HG03025 (cell line): ENCODE results near the gene CAMK2D.
"Not testable (repeated sequence)": the region's sequence is repeated elsewhere in the genome, so short reads cannot be mapped to it uniquely, and the experiment has no call there.

Experiments used
- ATAC-seq: cut with Tn5 transposase; IDR thresholded peaks from one replicate; pipeline ENCODE4 v1.9.1; 2021; ENCODE audit warnings: mild to moderate bottlenecking, moderate library complexity; ENCODE audit not compliant: unreplicated experiment, low FRiP score

The CAMK2D gene

DNA sequence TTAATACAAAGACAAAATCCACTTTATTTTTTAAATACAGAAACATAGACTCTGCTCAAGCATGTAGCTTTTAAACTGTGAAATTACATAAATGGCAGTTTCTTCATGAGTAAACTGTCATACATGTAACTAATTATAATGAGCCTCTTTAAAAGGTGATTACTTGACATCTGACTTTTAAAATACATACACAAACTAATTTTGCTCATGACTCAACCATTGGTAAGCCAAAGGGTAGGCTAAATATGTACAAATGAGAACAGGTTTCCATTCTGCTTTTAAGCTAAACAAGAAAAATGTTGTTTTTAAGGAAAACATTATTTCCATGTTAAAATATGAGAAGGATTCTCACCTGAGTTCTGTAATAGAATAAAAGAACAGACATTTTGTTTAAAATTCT is 27.9 kb downstream of the CAMK2D start:
- no peak for ATAC-seq

DNA sequence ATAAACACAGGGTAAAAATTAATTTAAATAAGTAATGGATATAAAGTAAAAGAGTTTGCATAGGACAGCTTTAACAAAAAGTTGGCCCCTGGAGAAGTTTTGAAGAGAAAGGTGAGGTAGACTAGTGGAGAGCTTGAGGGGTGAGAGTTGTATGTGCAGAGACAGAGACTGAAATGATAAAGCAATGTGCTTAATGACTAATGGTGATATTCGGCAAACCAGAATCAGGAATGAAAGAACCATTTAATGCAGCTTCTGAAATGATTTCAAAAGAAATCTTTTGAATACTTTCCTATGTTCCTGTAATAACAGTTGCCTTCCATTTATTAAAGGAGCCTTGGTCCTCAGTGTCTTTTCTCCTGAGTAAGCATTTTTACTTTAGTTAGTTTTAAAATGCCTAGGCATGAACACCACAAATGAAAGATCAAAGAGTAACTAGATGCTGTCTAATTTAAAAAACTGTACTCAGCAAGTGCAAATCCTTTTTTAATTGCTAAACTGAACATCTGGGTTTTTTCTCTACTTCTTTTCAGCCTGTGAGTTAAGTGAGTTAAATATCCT is 28.5 kb downstream of the CAMK2D start:
- ATAC-seq: no peak

DNA sequence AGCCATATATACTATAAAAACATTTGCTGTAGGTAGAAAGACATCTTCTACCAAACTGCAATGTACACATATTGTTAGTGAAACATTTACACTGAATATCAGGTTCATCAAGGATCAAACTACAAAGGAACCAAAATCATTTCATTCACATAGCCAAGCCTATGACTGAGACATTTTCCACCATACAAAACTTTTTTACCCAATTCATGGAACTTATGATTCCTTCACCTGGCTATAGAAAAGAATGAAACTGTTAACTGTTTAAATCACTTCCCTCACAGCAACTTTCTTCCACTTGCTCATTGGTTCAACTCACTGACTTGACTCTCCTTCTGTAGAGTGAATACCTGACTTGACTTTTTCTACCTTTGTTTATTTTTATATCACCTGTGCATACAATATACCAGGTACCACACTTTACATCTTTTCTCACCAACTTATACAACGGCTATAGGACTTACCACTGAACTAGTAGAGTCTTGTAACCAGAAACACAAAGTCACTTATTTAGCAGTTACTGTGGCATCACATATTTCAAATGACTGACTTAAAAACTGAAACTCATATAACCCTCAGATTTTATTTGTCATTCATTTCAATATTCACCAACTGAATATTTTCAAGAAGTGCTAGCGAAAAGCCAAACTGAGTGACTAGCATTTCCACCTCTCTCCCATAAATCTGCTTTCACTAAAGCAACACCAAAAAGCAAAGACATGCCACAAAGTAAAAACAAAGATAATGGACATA is 30.9 kb downstream of the CAMK2D start:
- ATAC-seq: no peak

DNA sequence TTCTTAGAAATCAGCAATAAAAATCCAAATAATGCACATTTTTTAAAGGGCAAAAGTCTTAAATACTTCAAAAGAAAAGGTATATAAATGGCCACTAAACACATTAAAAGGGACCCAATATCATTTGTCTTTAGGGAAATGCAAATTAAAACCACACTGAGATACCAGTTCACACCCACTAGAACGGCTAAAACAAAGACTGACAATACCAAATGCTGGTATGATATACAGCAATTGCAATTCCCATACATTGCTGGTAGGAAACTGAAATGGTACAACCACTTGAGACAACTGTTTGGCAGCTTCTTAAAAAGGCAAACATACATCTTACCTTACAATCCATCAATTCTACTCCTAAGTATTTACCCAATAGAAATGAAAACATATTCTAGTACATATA is 33.7 kb downstream of the CAMK2D start:
- no peak for ATAC-seq

DNA sequence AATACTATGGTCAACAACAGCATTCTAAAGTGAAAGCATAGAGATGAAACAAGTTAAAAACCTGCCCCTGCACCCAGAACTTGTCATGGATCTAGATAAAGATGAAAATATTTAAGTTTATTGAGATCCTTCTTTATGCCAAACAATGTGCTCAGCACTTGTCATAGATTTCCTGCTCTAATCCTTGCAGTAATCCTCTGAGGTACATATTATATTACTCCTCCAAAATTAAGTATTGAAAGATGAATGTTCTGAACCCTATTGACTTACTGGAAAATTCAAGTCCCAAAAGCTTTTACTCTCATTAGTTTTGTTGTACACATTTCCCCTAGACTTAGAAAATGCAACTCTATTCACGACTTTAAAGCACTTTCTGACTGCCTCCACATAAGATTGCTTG is 35.6 kb downstream of the CAMK2D start:
- no peak for ATAC-seq

DNA sequence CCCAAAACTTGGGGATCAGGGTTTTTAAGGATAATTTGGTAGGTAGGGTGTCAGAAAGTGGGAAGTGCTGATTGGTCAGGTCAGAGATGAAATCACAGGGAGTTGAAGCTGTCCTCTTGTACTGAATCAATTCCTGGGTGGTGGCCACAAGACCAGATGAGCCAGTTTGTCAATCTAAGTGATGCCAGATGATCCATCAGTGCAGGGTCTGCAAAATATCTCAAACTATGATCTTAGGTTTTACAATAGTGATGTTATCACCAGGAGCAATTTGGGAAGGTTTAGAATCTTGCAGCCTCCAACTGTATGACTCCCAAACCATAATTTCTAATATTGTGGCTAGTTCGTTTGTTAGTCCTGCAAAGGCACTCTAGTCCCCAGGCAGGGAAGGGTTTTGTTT is 43.3 kb downstream of the CAMK2D start:
- ATAC-seq: no peak

DNA sequence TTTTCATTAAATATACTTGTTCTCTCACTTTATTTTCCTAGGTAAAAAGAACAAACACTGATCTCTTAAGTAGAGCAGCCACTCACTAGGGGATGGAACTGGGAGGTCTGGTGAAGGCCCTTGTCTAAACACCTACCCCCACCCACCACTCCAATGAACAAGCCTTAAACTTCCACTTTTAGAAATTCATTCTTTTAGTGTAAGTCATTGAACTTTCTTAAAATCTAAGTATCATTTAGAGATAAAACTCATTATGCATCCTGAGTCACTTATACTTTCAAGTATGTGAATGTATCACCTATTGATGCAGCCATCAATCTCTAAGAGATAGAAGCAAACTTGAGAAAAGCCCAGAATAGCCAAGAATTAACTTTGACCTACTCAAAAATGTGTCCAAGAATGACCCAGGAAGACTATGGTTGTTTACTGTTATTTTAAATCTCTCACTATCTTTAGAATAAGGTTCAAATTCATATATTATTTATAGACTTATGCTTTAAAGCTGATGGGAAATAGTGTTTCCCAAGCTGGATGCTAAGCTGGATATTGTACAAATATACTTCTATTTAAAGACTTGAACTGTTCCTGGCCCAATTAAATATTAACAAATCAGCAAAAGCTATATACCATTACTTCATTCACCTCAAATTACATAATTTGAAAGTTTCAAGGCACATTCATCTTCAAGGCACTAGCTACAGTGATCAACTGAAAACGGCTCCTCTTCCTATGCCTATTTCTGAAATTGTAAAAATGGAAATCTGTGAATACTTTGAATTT is 49.5 kb downstream of the CAMK2D start:
- ATAC-seq: no peak

DNA sequence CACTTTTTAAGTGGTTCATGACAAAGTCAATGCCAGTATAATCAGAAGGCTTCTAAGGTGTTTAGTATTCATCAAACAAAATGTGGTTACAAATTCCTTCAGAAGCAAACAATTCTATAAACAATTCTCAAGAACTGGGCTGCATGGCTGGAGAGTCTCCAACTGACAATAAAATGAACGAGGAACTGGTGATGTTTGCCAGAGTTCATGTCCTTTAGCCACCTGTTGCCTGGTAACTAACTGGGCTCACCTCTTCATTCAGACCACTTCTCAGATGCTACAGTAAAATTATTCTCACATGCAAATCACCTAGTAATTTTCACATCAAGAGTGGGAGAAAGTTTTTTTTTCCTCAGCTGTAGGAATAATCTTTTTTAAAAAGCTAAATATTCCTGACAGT is 53.3 kb downstream of the CAMK2D start:
- no peak for ATAC-seq

DNA sequence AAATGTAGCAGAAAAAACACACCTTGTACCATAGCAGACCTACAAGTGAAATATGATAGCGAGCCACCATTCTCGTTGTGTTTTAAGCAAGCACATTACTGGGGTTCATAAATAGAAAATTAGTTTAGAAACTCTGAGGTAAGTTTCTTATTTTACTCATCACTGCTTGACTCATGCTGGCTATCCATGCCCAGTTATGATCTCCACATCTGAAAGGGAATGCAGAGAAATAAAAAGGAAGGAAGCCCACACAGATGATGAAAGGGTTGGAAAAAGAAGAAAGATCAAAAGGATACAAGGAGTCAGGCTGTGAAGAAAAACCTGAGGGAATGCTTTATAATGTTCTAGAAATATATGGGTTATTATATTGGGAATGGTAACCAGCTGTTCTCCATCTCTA is 54.5 kb downstream of the CAMK2D start:
- ATAC-seq: no peak

DNA sequence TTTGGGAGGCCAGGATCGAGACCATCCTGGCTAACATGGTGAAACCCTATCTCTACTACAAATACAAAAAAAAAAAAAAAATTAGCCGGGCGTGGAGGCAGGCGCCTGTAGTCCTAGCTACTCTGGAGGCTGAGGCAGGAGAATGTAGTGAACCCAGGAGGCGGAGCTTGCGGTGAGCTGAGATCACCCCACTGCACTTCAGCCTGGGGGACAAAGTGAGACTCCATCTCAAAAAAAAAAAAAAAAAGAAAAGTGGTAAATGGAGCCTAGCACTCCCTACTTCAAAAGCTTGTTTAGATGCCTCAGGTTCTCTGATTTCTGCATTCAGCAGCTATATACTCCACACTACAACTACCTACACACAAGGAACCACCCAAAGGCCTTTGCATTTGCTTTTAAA is 56.4 kb downstream of the CAMK2D start:
- not testable (repeated sequence) for ATAC-seq

DNA sequence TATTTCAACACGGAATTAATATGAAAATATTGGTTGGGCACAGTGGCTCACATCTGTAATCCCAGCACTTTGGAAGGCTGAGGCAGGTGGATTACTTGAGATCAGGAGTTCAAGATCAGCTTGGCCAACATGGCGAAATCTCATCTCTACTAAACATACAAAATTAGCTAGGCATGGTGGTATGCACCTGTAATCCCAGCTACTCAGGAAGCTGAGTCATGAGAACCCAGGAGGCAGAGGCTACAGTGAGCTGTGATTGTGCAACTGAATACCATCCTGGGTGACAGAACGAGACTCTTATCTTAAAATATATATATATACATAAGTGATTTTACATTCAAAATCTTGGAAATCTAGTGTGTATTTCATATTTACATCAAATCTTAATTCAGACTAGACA is 58.9 kb downstream of the CAMK2D start:
- not testable (repeated sequence) for ATAC-seq

DNA sequence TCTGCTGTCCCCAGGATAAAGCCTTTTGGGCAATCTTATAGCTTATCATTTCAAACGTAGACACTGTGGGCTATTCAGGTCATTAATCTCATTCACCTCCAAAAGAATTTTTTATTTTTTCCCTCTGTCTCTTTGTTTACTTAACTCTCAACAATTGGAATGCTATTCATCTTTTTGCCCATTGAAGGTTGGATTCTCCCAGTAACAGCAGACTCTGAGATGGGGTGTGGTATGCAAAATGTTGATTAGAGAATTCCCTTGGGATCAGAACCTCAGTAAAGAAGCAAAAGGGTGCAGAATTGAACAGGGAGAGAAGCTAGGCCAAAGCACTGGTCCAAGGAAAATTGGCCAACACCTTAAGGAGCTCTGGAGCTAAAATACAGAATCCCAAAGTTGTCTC is 60.4 kb downstream of the CAMK2D start:
- ATAC-seq: no peak

DNA sequence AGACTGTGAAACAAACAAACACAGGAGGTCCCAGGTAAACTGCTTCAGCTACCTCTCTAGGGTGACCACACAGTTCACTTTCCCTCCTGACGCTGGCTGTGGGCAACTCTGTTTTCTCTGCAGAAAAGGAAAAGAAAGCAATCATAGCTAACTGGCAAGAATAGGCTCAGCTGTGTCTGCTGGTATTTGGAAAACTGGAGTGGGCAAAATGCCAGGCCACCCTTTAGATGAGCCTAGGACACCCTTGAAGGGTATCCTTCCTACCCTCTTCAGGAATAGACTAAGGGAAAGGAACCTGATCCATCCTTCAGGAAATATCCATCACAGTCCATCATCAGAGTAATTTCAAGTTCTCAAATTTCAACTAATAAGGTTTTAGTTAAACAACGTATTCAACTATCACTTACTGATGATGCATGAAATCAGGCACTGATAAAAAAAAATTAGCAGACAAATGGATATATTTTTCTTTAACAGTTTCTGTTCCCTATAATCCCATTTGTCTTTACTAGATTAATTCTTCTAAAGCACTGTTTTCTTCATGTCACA is 60.9 kb downstream of the CAMK2D start:
- no peak for ATAC-seq

DNA sequence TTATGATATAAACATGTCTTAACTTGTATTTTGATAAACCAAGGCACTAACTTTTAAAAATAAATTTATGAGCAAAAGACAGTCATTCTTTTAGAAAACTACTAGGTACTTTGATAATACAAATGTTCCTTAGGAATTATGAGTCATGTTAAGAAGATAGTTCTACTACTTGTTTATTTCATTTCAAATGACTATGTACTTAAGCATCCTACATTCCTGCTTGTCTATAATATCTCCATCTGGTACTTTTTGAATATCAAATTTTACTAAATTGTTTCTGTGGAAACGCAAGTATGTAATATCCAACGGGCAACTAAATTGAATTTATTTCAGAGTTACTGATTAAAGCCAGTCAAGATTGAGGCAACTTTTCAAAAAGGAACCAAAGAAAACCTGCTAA is 61.8 kb downstream of the CAMK2D start:
- no peak for ATAC-seq

DNA sequence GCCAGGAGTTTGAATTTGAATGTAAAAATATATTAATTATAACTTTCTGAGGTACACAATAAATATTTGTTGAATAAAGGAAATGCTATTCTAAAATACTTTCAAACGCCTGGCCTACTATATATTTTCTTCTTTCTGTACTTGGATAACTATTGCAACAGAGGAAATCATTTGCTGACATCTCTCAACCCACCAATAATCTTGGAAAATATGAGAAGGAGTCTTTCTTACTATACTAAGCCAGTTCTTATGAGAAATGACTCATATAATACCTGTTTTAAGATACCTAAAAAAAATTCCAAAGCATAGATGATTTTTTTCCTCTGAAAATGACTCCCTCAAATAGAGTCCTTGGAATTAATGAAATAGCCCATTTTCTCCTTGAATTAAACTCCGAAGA is 64.1 kb downstream of the CAMK2D start:
- no peak for ATAC-seq

DNA sequence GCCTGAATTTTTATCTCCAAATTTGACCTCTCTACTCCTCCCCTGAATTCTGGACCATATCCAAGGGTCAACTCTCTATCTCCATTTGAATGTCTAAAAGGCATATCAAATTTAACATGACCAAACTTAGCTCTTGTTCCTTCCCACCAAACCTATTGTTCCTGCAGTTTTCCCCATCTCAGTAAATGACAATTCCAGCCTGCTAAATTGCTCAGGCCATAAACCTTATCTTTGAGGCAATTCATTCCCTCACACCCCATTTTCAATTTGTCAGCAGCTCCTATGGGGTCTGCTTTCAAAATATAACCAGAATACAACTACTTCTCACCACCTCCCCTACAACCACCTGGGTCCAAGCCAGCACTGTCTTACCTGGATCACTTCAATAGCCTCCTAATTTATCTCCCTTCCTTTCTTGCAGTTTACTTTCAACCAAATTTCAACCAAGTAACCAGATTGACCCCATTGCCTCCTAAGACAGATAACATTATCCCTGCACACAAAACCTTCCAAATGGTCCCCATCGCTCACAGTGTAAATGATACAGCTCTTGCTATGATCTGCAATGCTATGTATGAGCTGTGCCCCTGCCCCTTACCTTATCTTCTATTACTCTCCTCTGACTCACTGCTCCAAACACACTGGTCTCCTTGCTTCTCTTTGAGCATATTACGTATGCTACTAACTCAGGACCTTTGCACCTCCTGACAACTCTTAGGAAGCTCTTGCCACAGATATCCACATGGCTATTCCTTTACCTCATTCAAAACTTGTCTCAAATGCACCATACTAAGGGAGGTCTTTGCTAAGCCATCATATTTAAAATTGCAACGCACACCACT is 66.0 kb downstream of the CAMK2D start:
- ATAC-seq: no peak

DNA sequence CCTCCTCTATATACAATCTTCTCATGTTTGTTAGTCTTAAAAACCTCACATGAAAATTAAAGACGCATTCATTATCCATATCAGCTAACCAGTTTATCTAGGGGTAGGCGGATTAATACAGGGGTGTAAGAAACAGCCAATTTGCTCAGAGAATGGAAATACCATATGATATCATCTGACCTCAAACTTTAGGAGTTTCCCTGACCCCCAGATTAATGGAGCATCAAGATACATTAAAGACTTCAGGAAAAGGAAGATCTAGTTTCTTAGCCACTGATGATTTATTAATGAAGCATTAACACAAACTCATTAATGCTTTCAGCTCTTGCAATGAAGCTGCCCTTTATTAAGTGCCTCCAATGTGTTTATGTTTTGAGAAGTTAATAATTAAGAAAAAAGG is 67.5 kb downstream of the CAMK2D start:
- ATAC-seq: no peak

DNA sequence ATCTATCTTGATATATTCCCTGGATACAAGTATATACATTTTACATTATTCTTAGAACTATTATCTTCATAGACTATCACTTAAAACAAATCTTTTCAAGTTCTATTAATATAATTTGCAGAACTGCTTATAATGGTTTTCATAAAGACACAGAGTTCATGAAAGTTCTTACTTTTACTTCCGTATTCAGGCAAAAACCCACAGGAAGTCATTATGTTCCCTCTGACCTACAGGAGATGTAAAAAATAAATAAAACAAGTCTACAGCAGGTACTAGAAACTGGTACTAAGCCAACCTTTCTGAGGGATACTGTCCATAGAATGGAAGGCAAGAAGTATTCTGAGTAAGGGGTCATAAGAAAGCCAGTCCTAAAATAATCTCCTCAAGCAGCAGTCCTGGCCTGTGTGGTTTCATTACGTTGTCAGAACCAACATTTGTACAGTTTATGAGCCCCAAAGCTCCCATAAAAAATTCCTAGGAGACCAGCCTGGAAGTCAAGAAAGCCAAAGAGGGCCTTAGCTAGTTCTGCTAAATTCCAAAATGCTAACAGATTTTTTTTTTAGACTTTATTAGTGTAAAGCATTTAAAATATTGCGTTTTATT is 68.6 kb downstream of the CAMK2D start:
- ATAC-seq: peak; percentile 89

DNA sequence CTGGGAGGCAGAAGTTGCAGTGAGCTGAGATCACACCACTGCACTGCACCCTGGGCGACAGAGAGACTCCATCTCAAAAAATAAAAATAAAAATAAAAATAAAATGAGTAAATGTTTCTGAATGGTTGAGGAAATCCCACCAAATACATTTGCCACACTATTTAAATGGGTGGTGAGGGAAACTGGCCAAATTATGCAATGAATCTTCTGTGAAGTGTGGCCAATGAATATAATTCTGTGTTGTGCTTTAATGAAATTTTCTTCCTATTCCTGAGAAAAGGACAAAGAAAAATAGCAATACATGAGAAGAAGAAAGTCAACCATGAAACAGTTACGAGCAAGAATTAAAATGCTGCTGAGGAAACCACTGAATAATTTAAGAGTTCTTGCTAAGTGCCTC is 69.9 kb downstream of the CAMK2D start:
- ATAC-seq: no peak

DNA sequence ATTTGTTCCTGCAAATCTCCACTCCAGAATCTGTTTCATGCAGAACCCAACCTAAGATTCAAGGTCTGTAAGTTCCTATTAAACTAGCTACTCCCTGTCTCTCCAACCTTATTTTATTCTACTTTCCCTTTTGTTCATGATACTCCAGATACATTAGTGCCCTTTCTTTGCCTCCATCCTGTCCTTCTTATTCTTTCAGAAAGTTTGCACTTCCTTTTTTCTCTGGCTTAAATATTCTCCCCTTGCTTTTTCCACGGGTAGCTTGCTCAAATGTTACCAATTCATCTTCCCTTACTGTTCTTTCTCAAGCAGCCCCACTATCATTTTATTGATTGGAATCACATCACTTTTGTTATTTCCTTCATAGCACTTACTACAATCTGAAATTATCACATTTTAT is 72.1 kb downstream of the CAMK2D start:
- ATAC-seq: no peak
